Measurements from ENCODE around the gene COL9A3.

GRCh38 chr20:62816884-62817873, at the start of gene COL9A3:
- no peak for TF ChIP-seq EZH2 (IDR thresholded peaks at IDR 0.05)
- TF ChIP-seq POLR2AphosphoS5 (IDR thresholded peaks at IDR 0.05; ENCODE audit: borderline replicate concordance, low read depth, low read length): no peak
